GM19193 (cell line): ENCODE results near the gene SLCO3A1.

ENCODE experiments used
- POLR2A ChIP-seq: IDR thresholded peaks from 4 replicates; pipeline ENCODE4 v1.6.1; 2011; ENCODE audit not compliant: insufficient read depth, insufficient read length; ENCODE audit errors: extremely low read depth

Gene SLCO3A1

DNA sequence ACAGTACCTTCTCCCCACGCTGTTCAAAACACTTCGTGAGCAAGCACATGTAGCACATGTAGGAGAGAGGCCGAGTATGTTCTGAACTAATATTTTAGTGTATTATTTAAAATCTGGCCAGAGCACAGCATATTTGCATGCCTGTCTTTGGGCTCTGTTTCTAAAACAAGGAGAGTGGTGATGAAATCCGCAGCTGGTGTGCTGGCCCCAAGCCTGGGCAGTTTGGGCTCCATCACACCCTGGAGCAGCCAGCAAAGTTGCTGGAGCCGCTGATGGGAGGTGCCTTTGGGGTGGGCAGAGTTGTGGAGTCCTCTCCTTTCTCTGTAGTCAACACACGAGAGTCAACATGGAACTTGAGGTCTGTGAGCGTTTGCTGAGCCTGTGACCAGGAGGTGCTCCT, 116.6 kb downstream of the SLCO3A1 start:
- no peak for TF ChIP-seq POLR2A

DNA sequence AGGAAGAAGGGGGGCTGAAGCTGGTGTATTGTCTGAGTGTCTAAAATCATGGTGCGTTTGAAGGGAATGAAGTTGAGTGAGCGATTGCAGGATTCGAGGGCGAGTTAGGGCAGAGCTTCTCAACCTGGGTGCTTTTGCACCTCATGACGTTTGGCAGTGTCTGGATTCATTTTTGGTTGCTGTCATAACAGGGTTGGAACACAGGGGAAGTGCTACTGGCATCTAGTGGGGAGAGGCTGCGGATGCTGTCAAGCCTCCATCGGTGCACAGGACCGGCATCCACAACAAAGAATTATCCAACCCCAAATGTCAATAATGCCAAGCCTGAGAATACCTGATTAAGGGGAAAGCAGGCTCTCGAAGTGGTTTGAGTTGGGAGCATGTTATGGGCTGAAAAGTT, 120.0 kb downstream of the SLCO3A1 start:
- TF ChIP-seq POLR2A: no peak

DNA sequence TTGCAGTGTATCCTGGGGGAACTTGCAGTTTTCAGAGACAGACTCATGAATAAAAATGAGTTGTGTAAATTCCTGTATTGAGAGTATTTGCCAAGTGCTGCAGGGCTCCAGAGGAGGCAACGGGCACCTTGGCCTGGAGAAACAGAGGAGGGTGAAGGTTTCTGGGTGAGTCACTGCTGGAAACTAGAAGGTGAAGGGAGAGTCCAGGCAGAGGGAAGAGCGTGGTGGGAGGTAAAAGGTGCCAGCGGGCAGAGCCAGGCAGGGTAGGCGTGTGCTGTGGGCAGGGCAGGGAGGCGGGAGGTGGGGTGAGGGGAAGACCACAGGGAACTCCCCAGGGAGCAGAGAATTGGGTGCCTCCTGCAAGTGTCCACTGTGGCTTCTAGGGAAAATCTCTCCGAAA, 120.8 kb downstream of the SLCO3A1 start:
- no peak for TF ChIP-seq POLR2A

DNA sequence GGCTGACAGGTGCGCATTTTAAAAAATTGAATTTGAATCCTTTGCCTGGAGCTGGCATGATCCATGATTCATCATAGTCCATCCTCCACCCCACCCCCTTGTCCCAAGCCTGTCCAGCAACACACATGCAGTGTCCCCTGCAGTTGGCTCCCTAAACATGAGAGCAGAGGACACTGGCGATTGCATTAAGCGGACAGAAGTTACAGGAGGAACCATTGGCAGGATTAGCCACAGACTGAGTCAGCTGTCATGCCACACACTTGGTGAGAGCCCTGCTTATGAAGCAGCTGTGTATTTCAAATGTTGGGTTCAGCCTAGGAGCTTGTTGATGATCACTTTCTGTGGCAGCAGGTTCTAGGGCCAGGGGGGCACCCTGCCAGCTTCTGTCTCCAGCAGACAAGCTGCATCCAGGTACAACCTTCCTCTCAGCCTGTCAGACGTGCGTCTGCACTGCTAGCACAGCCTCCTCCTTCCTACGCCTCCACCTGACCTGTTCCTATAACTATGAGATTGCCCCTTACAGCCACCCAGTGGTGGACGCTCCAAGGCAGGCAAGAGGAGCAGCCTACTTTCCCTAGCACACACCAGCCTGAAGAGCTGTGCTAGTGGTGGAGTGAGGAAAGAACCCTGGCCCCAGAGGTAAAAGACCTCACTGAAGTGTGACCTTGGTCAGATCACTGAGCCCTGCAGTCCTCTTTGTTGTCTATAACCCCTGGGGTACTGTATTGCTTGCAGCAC, 121.9 kb downstream of the SLCO3A1 start:
- no peak for TF ChIP-seq POLR2A

DNA sequence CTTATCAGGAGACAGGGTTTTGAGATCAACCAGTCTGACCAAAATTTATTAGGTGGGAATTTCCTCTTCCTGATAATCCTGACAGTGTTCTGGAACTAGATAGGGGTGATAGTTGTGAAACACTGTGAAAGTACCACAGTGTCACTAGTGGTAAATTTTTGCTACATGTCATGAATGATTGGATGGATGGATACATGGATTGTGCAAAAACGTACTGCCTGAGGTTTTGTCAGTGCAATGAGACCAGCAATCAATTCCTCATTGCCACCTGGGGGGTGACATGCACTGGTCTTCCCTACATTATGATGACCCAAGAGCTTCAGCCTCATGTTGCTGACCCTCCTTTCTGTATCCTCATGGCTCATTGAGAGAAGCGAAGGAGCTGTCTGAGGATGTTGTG, 123.5 kb downstream of the SLCO3A1 start:
- TF ChIP-seq POLR2A: no peak

DNA sequence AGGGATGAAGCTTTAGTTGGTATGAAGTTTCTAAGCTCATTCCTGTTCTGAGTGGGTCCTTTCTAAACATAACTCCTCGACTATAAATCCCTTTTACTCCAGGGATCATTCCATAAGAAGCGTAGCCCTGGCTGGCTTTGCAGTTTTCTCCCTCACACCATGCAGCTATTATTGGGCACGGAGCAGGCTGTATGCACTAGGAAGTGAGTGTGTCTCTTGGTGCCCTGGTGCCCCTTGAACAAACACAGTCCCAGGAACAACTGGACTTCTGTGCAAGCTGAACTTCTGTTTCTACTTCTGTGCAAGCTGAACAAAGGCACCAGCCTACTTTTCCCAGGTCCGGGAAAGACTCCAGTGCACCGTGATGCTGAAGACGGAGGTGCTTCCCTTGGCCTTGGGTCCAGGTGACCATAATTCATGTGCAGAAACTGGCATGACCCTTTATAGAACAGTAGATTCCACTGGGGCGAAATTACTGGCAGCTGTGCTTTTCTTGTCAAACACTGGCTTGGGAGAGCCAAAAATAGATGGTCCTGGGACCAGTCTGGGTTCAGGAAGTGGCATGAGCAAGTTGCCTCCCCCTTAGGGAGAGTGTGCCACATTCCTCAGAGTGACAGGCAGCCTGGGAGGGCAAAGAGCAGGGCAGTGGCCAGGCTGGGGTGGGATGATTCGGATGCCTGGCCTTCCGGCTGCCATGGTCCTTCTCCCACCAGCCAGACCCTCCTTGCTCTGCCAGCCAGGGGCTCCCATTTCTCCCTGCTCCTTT, 127.2 kb downstream of the SLCO3A1 start:
- no peak for TF ChIP-seq POLR2A

DNA sequence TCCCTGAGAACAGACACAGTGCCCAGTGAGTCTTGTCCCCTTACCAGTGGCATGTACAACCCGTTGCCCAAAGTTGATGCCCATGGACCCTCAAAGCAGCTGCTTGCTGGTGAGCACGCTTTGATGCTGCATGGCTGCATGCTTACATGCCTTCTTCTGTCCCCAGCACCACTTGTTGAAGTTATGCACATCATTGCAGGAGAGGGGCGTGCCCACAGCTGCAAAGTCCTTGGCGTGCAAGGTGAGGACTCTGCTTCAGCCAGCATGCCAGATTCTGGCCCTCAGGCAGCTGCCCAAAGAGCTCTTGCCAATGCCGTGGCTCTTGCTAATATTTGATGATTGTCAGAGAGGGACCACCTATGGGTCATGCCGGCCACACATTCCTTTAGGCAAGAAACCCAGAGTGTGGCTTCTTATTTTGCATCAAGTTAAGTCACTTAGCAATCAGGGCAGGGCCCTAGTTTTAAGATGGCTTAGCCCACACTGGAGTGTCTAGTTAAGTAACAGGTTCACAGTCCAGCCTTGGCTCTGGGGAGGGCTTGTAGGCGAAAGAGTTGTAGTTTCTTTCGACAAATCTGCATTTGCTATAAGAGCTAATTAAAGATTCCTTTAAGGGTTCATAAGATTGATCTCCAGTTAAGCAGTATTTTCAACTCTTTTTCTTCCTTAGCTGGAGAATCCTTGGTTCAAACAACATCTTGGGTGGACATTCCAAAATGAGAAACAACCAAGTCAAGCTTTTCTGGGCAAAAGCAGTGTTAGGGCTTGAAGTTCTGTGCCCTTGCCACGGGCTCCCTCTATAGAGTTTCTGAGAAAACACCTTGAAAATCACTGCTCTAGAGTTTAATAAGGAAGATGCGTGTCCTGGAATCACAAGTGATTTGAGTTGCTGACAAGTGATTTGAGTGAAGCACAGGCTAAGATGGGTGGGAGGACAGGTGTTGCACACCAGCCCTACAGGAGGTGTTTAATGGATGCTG, 128.6 kb downstream of the SLCO3A1 start:
- TF ChIP-seq POLR2A: no peak

DNA sequence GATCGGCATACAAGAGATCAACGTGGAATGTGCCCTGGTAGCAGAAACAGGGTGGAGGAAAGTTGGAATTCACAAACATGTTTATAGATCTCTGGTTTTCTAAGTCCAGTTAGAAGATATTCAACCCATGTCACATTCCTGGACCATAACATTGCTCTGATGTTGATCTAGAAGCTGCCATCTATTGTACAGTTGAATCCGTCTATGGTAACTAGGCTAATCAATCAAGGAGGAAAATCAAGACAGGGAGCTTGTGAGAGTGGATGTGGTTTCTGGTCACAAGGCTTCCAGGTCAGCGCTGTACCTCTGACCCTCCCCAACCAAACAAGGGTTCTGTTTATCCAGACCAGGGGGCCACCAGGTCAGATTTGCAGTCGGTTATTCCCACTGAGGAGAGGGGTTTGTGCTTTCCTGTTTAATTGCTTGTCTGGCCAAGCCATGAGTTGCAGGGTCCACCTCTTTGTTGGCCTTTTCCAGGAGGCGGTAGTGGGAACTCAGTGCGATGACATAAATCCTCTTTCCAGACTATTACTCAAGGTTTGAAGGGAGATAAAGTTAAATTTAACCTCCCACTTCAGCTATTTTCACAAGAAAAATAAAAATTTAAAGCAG, 130.3 kb downstream of the SLCO3A1 start:
- no peak for TF ChIP-seq POLR2A

DNA sequence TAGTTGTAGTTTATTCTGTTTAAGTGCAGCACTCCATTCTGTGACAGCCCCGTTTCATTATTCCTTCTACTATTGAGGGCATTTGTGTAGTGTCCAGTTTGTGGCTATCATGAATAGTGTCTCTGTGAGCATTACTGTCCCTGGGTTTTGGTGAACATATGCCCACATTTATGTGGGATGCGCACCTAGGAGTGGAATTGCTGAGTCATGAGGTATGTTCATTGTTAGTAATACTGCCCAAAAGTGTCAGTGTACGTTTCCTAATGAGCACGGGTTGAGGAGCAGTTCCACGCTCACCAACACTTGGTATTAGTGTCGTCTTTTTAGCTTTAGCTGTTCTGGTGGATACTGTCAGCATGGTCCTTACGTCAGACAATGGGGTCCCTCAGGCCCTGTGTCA, 131.8 kb downstream of the SLCO3A1 start:
- no peak for TF ChIP-seq POLR2A

DNA sequence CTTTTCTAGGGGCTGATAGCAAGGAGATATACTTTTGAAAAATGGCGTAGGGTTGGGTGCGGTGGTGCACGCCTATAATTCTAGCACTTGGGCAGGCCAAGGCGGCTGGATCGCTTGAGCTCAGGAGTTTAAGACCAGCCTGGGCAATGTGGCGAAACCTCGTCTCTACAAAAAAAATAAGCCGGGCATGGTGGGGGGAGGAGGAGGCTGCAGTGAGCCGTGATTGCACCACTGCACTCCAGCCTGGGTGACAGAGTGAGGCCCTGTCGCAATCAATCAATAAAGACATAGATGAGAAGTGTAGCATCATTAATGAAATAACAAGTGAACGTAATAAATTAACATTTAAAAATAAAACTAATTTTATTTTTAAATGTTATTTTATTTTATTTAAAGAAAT, 134.6 kb downstream of the SLCO3A1 start:
- TF ChIP-seq POLR2A: no peak

DNA sequence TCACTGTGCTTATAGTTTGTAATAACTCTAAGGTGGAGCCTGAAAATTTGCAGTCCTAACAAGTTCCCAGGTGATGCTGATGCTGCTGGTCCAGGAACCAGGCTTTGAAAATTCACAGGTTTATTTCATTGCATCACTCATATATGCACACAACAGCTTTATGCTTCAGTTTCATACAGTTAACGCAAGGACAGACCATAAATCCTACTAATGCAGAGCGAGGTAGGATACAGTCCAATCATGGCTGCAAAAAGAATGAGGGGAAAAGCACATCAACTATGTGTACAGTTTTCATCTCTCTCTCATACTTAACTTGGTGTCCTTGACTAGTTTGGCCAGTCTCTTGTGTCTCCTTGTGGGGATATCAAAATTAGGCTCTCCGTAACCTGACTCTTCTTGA, 135.1 kb downstream of the SLCO3A1 start:
- no peak for TF ChIP-seq POLR2A

DNA sequence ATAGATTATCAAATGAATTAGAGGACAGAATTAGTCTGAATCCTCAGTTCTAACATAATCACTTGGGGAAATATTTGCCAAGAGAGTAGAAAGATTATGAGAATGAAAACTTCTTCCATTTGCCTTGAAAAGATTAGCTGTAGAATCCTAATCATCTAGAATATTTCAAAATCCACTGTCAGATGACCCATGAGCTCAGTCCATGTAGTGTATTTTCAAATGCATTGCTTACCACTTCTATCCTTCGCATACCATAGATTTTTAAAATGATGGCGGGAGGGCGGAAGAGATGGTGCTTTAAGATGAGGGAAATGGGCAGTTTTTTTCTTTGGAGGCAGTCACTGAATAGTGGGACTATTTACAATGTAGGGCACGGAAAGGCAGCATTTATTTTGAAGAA, 136.3 kb downstream of the SLCO3A1 start:
- no peak for TF ChIP-seq POLR2A

DNA sequence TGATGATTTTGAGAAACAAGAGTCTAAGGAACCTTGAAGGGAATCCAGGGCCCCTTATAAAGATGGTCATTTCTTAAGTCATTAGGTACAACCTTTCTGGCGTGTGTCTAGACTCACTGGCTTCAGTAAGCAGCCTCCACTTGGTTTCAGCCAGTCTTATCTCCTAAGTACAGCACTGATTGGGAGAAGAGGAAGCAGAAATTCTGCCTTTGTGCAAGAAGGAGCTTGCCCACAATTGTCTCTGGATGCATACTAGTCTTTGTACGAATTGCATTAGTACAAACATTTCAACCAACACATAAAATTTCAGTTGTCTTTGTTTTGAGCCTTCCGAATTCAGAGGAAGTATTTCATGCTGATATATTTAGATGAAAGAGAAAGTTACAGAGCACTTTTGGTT, 139.4 kb downstream of the SLCO3A1 start:
- no peak for TF ChIP-seq POLR2A

DNA sequence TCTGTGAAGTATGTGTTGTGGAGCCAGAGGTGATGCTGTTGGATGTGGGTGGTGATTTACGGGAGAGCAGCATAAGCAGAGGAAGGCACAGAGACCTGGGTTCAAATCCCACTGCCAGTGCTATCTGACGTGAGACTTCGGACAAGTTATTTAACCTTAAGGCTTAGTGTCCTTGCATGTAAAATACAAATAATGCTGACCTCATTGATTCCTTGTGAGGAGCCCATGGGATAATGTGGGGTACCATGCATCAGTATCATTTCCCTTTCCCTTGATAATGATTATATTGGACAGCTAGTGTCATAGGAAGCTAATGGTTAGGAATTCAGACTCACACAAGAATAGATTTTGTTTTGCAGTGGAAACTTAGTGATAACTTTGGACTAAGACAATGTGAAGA, 141.6 kb downstream of the SLCO3A1 start:
- no peak for TF ChIP-seq POLR2A

DNA sequence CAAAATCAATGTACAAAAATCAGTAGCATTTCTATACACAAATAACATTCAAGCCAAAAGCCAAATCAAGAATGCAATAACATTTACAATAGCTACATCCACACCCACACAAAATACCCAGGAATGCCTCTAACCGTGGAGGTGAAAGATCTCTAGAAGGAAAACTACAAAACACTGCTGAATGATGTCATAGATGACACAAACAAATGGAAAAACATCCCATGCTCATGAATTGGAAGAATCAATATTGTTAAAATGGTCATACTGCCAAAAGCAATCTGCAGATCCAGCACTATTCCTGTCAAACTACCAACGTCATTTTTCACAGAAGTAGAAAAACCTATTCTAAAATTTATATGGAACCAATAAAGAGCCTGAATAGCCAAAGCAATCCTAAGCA, 143.7 kb downstream of the SLCO3A1 start:
- TF ChIP-seq POLR2A: no peak

DNA sequence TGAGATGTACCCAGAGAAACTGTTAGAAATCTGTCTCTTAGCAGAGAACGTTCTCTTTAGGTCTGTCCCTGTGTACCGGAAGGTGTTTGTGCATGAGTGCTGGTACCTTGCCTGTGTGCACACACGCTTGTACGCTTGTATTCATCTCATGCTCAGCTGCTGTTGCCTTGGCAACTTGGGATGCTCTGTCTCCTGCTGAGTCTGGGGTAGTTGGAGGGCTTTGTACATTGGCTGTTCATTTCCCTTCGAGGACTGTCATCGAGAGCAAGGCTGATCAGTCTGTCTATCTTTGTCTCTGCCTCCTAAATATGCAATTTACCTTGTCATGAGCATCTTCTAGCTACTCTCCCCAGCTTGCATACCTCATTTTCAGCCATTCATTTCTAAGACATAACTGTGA, 147.2 kb downstream of the SLCO3A1 start:
- no peak for TF ChIP-seq POLR2A

DNA sequence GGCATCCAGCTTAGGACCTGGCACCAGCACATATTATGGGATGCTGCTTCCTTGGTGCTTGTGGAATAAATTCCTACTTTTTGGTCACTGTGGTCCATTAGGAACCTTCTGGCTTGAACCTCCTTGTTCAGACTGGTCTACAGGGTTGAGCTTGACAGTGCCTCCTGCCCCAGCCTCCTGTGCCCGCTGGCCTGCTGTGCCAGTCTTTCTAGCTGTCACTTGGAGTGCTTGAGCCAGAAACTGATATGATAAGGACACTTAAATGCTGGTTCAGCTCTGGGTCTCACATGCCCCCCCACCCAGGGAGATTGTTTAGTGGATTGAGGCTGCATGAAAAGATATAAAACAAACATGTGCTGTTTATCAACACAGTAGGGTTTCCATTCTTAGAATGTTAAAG, 147.8 kb downstream of the SLCO3A1 start:
- TF ChIP-seq POLR2A: no peak
